HCT116 (cell line): ENCODE data around the gene SLC6A8. TPM values are rescaled to one million over a fixed set of nuclear protein-coding genes. Genes with fewer than 3 reads are reported as not detected.

ENCODE experiments used
- ATAC-seq: fragments of 200-7000 bp; cut with Tn5 transposase; 2 replicates; pipeline ENCODE4 v1.9.1; 2020; ENCODE audit warnings: mild to moderate bottlenecking, moderate library complexity
- BruUV-seq: library from RNA; stranded (reverse); fragments of 400-500 nt; replicated peaks from 2 replicates; lab custom pipeline; 2021; lab: Mats Ljungman, UMichigan
- CTCF ChIA-PET: fragments of 300-600 bp; sonication (Branson Sonifier 250); formaldehyde crosslinking; loops from one replicate; lab custom pipeline; 2021; ENCODE audit warnings: antibody characterized with exemption; lab: Charles Lee
- POLR2A ChIA-PET: fragments of 300-600, 350-600 bp; sonication (Branson Sonifier 250); formaldehyde crosslinking; loops from one replicate; lab custom pipeline; 2021; ENCODE audit warnings: antibody characterized with exemption; lab: Charles Lee
- RAD21 ChIA-PET, 2 experiments: fragments of 300-600 bp; sonication (Branson Sonifier 250); formaldehyde crosslinking; loops; one replicate each; lab custom pipeline; 2023; ENCODE audit warnings: low total read pairs in 2 of 2; ENCODE audit not compliant: uncharacterized antibody in 2 of 2, unreplicated experiment in 2 of 2, low non-redundant PET in 1 of 2; lab: Charles Lee
- DNase-seq: peaks from one replicate; pipeline ENCODE4 v3.0.0-alpha.2; 2010; ENCODE audit warnings: low read depth, low spot score
- H2AFZ ChIP-seq: fragments of 200-600 bp; shearing (Covaris generic), sonication (generic); 2 replicates; pipeline ENCODE4 v1.6.1; 2017; ENCODE audit warnings: low read depth, mixed run types, mixed read lengths, antibody characterized with exemption, low read length; ENCODE audit not compliant: poor library complexity, severe bottlenecking
- H3K27ac ChIP-seq: 2 replicates; pipeline ENCODE4 v1.5.1; 2012; ENCODE audit warnings: low read depth, low read length
- H3K27me3 ChIP-seq: fragments of 200-600 bp; sonication (generic); 2 replicates; pipeline ENCODE4 v1.6.1; 2016; ENCODE audit warnings: mixed run types, low read length, mixed read lengths; ENCODE audit not compliant: insufficient read depth
- H3K36me3 ChIP-seq, 2 experiments: fragments of 200-500 bp in 1 of 2; fragments of 200-600 bp in 1 of 2; sonication (Bioruptor generic) in 1 of 2; sonication (generic) in 1 of 2; 2 replicates each; pipeline versions ENCODE4 v1.5.1 to v1.6.1; 2014 to 2016; ENCODE audit warnings: low read length in 2 of 2, inconsistent platforms in 1 of 2, mixed read lengths in 1 of 2, mixed run types in 1 of 2; ENCODE audit not compliant: insufficient read depth in 2 of 2, control insufficient read depth in 1 of 2
- H3K4me1 ChIP-seq, 2 experiments: fragments of 200-600 bp in 1 of 2; sonication (generic) in 1 of 2; 2 replicates each; pipeline versions ENCODE4 v1.5.1 to v1.6.1; 2012 to 2017; ENCODE audit warnings: low read length in 2 of 2, inconsistent platforms in 1 of 2, mild to moderate bottlenecking in 1 of 2, mixed read lengths in 1 of 2, mixed run types in 1 of 2, moderate library complexity in 1 of 2; ENCODE audit not compliant: insufficient read depth in 2 of 2, control insufficient read depth in 1 of 2
- H3K4me2 ChIP-seq: fragments of 200-600 bp; sonication (generic); 2 replicates; pipeline ENCODE4 v1.6.1; 2017; ENCODE audit warnings: mixed run types, low read length, mixed read lengths
- H3K4me3 ChIP-seq, 2 experiments: fragments of 200-600 bp in 1 of 2; sonication (generic) in 1 of 2; replicated peaks in 1 of 2; 2 replicates each; pipeline ENCODE4 v1.5.1; 2011 to 2016; ENCODE audit warnings: low read length in 2 of 2, control low read depth in 1 of 2, low read depth in 1 of 2, mild to moderate bottlenecking in 1 of 2, mixed read lengths in 1 of 2, mixed run types in 1 of 2
- H3K79me2 ChIP-seq: fragments of 200-600 bp; sonication (generic); 2 replicates; pipeline ENCODE4 v1.6.1; 2017; ENCODE audit warnings: mild to moderate bottlenecking, mixed run types, low read length, moderate library complexity, mixed read lengths; ENCODE audit not compliant: insufficient read depth
- H3K9ac ChIP-seq: fragments of 200-600 bp; sonication (generic); 2 replicates; pipeline ENCODE4 v1.6.1; 2016; ENCODE audit warnings: low read length, mixed read lengths
- H3K9me2 ChIP-seq: fragments of 200-600 bp; sonication (generic), shearing (Covaris generic); 2 replicates; pipeline ENCODE4 v1.6.1; 2017; ENCODE audit warnings: mixed run types, mild to moderate bottlenecking, moderate library complexity; ENCODE audit not compliant: insufficient read depth
- H3K9me3 ChIP-seq, 2 experiments: fragments of 200-500 bp in 1 of 2; fragments of 200-600 bp in 1 of 2; sonication (Bioruptor generic) in 1 of 2; sonication (generic) in 1 of 2; 2 replicates each; pipeline ENCODE4 v1.6.1; 2014 to 2017; ENCODE audit warnings: low read length in 2 of 2, mixed read lengths in 2 of 2, inconsistent platforms in 1 of 2, low read depth in 1 of 2, mild to moderate bottlenecking in 1 of 2, mixed run types in 1 of 2, moderate library complexity in 1 of 2; ENCODE audit not compliant: control insufficient read depth in 1 of 2, insufficient read depth in 1 of 2
- H4K20me1 ChIP-seq: fragments of 200-600 bp; sonication (generic), shearing (Covaris generic); 2 replicates; pipeline ENCODE4 v1.6.1; 2017; ENCODE audit warnings: mixed run types, mild to moderate bottlenecking, moderate library complexity; ENCODE audit not compliant: insufficient read depth
- ATF3 ChIP-seq: IDR thresholded peaks from 2 replicates; pipeline ENCODE4 v1.6.1; 2012
- CBX3 ChIP-seq: IDR thresholded peaks from 2 replicates; pipeline ENCODE4 v1.6.1; 2012; ENCODE audit warnings: low read depth
- EGR1 ChIP-seq: IDR thresholded peaks from 2 replicates; pipeline ENCODE4 v1.6.1; 2012; ENCODE audit warnings: low read depth
- EZH2 ChIP-seq: fragments of 200-600 bp; sonication (generic); IDR thresholded peaks from 2 replicates; pipeline ENCODE4 v1.6.1; 2017; ENCODE audit warnings: antibody characterized with exemption, mixed run types
- EZH2phosphoT487 ChIP-seq: fragments of 200-600 bp; IDR thresholded peaks from 2 replicates; pipeline ENCODE4 v1.6.1; 2018; ENCODE audit warnings: antibody characterized with exemption, borderline replicate concordance
- POLR2A ChIP-seq: IDR thresholded peaks from 2 replicates; pipeline ENCODE4 v1.7.0; 2011; ENCODE audit warnings: borderline replicate concordance; ENCODE audit not compliant: insufficient read depth, insufficient read length; ENCODE audit errors: extremely low read depth
- SP1 ChIP-seq: IDR thresholded peaks from 2 replicates; pipeline ENCODE4 v1.6.1; 2012; ENCODE audit warnings: low read depth
- TCF7L2 ChIP-seq: IDR thresholded peaks from 2 replicates; pipeline ENCODE4 v1.7.0; 2011; ENCODE audit warnings: borderline replicate concordance, inconsistent platforms; ENCODE audit not compliant: insufficient read depth, insufficient read length; ENCODE audit errors: extremely low read depth
- YY1 ChIP-seq: IDR thresholded peaks from 2 replicates; pipeline ENCODE4 v1.6.1; 2011; ENCODE audit warnings: low read length, low read depth, moderate library complexity, mild to moderate bottlenecking; ENCODE audit not compliant: insufficient replicate concordance; ENCODE audit errors: extremely low read depth
- intact Hi-C: fragments of 100-400 bp; cut with micrococcal nuclease; formaldehyde crosslinking; loops from 2 replicates; pipeline ENCODE4 v1.10.0; 2022
- total RNA-seq: library from RNA; stranded (reverse); gene quantifications from one replicate; pipeline ENCODE4 v1.2.1, GENCODE V29; 2021; ENCODE audit not compliant: unreplicated experiment
- TF ChIP-seq, protein P1 (sequence below): IDR thresholded peaks from 2 replicates; pipeline ENCODE4 v1.6.1; 2012

The SLC6A8 gene
- total RNA-seq, 1 experiment from 2014 or later, result 101 TPM

DNA sequence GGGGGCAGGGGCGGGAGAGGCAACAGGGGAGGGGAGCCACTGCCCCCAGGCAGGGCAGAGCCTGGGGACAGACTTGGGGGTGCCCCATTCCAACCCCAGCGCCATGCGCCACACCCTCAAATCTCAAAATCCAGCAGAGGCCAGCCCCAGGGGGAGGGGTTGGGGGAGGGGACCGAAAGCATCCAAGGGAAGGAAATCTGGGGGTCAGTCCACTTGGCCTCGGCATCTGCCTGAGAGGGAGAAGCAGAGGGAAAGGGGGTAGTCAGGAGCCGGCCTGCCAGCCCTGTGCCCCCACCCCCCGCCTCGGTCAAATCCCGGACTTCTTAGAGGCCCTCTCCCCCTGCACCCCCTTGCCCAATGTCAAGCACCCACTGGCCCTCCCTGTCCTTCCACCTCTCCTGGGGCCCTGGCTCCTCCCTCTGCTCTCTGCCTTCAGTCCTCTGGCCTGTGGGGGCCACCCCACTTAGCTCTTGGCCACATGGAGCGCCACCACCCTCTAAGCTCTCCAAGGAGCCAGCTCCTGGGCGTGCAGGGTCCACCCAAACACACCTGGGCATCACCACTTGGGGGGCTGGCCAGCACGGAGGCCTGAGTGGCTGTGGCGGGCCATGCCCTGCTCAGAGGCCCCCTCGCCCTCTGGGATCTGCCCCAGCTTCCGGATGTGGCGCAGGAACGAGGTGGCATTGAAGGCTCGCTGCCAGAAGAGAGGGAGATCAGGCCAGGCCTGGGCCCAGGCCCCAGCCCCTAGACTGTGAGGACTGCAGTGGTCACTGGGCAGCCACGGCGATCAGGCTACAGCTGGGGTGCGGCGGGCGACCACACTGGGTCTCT lies 17.6 kb upstream of the SLC6A8 start:
- CTCF ChIA-PET, result interaction anchor here (2.2 kb wide), 1 partner anchor 131 kb away, joined by 10 read pairs; no protein-coding TSS in a partner anchor
- no peaks in the 10 kb centered on the region for H3K9me2 ChIP-seq
- H3K9ac ChIP-seq, result no peak overlapping the region
- intact Hi-C loops, result loop anchor here (10.0 kb wide), 3 partner anchors 55 to 715 kb away; no protein-coding TSS in a partner anchor
- no peak overlapping the region for H3K27ac ChIP-seq
- no peaks in the 10 kb centered on the region for H3K36me3 ChIP-seq
- 0 out of 4 replicates have a peak, but pooled peaks cover 0 to 3% of the 10 kb centered on the region in 2 experiments for H3K4me1 ChIP-seq
- TF ChIP-seq EZH2phosphoT487, result no peak
- no peak for TF ChIP-seq ATF3
- TF ChIP-seq TCF7L2, result no peak
- TF ChIP-seq YY1, result no peak
- TF ChIP-seq EGR1, result no peak
- no peak for TF ChIP-seq POLR2A
- TF ChIP-seq SP1, result no peak
- TF ChIP-seq, protein P1, sequence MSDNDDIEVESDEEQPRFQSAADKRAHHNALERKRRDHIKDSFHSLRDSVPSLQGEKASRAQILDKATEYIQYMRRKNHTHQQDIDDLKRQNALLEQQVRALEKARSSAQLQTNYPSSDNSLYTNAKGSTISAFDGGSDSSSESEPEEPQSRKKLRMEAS, result no peak
- TF ChIP-seq CBX3, result no peak
- TF ChIP-seq EZH2, result no peak
- no peaks in the 10 kb centered on the region for H3K27me3 ChIP-seq
- no peak overlapping the region for H3K4me3 ChIP-seq
- H4K20me1 ChIP-seq, result no peaks in the 10 kb centered on the region
- no peak for ATAC-seq
- no peak for DNase-seq
- POLR2A ChIA-PET, result interaction anchor here (0.6 kb wide), 1 partner anchor 12 kb away, joined by 4 read pairs; no protein-coding TSS in a partner anchor
- H2AFZ ChIP-seq, result no peak overlapping the region
- no peak overlapping the region for H3K4me2 ChIP-seq
- RAD21 ChIA-PET, result no interaction called here
- H3K9me3 ChIP-seq, result no peaks in the 10 kb centered on the region
- H3K79me2 ChIP-seq, result no peaks in the 10 kb centered on the region
- no TSS peak for BruUV-seq
